PC-9 (cell line): ENCODE results near the gene PTPRT. TPM values are rescaled to one million over a fixed set of nuclear protein-coding genes. Genes with fewer than 3 reads are reported as not detected.

ENCODE experiments used
- BruUV-seq: library from RNA; stranded (reverse); fragments of 400-500 nt; replicated peaks from 2 replicates; lab custom pipeline; 2021; lab: Mats Ljungman, UMichigan
- CTCF ChIA-PET: fragments of 300-600 bp; sonication (Branson Sonifier 250); formaldehyde crosslinking; loops from one replicate; lab custom pipeline; 2022; ENCODE audit warnings: antibody characterized with exemption; lab: Charles Lee
- POLR2A ChIA-PET: fragments of 300-600 bp; sonication (Branson Sonifier 250); formaldehyde crosslinking; loops from one replicate; lab custom pipeline; 2022; ENCODE audit warnings: antibody characterized with exemption; ENCODE audit not compliant: unreplicated experiment; lab: Charles Lee
- DNase-seq, 2 experiments: peaks; one replicate each; pipeline versions ENCODE4 v3.0.0 to v3.0.0-alpha.2; 2015 to 2022; ENCODE audit warnings: mixed read lengths in 1 of 2
- H2AFZ ChIP-seq: fragments of 200-600 bp; sonication (generic); 2 replicates; pipeline ENCODE4 v1.8.1; 2017; ENCODE audit warnings: antibody characterized with exemption
- H3F3A ChIP-seq: fragments of 200-600 bp; sonication (generic); 2 replicates; pipeline ENCODE4 v1.8.1; 2017; ENCODE audit warnings: antibody characterized with exemption, mild to moderate bottlenecking, low read depth; ENCODE audit not compliant: insufficient read depth
- H3K27ac ChIP-seq: fragments of 200-600 bp; sonication (generic); 2 replicates; pipeline ENCODE4 v1.6.1; 2016; ENCODE audit warnings: mixed run types
- H3K27me3 ChIP-seq: fragments of 200-600 bp; sonication (generic); 2 replicates; pipeline ENCODE4 v1.6.1; 2016; ENCODE audit warnings: low read depth, mixed run types; ENCODE audit not compliant: insufficient read depth
- H3K36me3 ChIP-seq: fragments of 200-600 bp; sonication (generic); 2 replicates; pipeline ENCODE4 v1.6.1; 2016; ENCODE audit warnings: low read depth, mixed run types
- H3K4me1 ChIP-seq: fragments of 200-600 bp; sonication (generic); replicated peaks from 2 replicates; pipeline ENCODE4 v1.6.1; 2016; ENCODE audit warnings: mixed run types; ENCODE audit not compliant: insufficient read depth
- H3K4me2 ChIP-seq: fragments of 200-600 bp; sonication (generic); 2 replicates; pipeline ENCODE4 v1.6.1; 2017; ENCODE audit warnings: mixed run types
- H3K4me3 ChIP-seq: fragments of 200-600 bp; sonication (generic); 2 replicates; pipeline ENCODE4 v1.6.1; 2016; ENCODE audit warnings: mixed run types
- H3K79me2 ChIP-seq: fragments of 200-600 bp; sonication (generic); 2 replicates; pipeline ENCODE4 v1.6.1; 2017; ENCODE audit warnings: low read depth, mixed run types
- H3K9me2 ChIP-seq: fragments of 200-600 bp; sonication (generic); 2 replicates; pipeline ENCODE4 v1.8.1; 2017; ENCODE audit warnings: mild to moderate bottlenecking; ENCODE audit not compliant: insufficient read depth
- H3K9me3 ChIP-seq: fragments of 200-600 bp; sonication (generic); 2 replicates; pipeline ENCODE4 v1.8.1; 2016; ENCODE audit warnings: low read depth; ENCODE audit not compliant: insufficient read depth
- H4K20me1 ChIP-seq: fragments of 200-600 bp; sonication (generic); 2 replicates; pipeline ENCODE4 v1.8.1; 2017; ENCODE audit not compliant: insufficient read depth
- CTCF ChIP-seq: fragments of 200-600 bp; sonication (generic); conservative IDR thresholded peaks from 2 replicates; pipeline ENCODE4 v1.6.1; 2017; ENCODE audit warnings: mixed run types, antibody characterized with exemption, mild to moderate bottlenecking, moderate library complexity
- EZH2 ChIP-seq: fragments of 200-600 bp; sonication (generic); IDR thresholded peaks from 2 replicates; pipeline ENCODE4 v1.8.0; 2017; ENCODE audit warnings: antibody characterized with exemption, low read depth
- intact Hi-C: fragments of 100-400 bp; cut with micrococcal nuclease; formaldehyde crosslinking; loops from one replicate; pipeline ENCODE4 v1.10.0; 2022; ENCODE audit not compliant: unreplicated experiment
- total RNA-seq: library from RNA; stranded (reverse); gene quantifications from 2 replicates; pipeline ENCODE4 v1.2.3, GENCODE V29; 2021

The PTPRT gene
- total RNA-seq, 1 experiment from 2014 or later, result not detected

GRCh38 chr20:42873259-42873658 lies 316.4 kb downstream of the PTPRT start:
- intact Hi-C loops, result no loop called here
- Histone ChIP-seq H3K79me2 (no peaks in the 10 kb centered on the region), H3K9me3 (0 out of 2 replicates have a peak, but pooled peaks cover 4% of the 10 kb centered on the region), H3K27me3 (peaks cover 31% of the 10 kb centered on the region; the same call in 1 of the 2 replicates), H3K36me3 (no peaks in the 10 kb centered on the region), H3K4me3 (no peak overlapping the region), H3F3A (no peaks in the 10 kb centered on the region), H3K9me2 (no peaks in the 10 kb centered on the region), H4K20me1 (no peaks in the 10 kb centered on the region), H3K4me2 (no peak overlapping the region), H2AFZ (no peak overlapping the region), H3K27ac (no peak overlapping the region), H3K4me1 (no peaks in the 10 kb centered on the region)
- no peak for DNase-seq
- TF ChIP-seq CTCF (no peak), EZH2 (no peak)
- BruUV-seq, result no TSS peak
- ChIA-PET CTCF (no interaction called here), POLR2A (no interaction called here)

GRCh38 chr20:42864116-42864515 lies 325.6 kb downstream of the PTPRT start:
- Histone ChIP-seq H3K36me3 (no peaks in the 10 kb centered on the region), H3K4me1 (no peaks in the 10 kb centered on the region), H3K9me3 (no peaks in the 10 kb centered on the region), H4K20me1 (no peaks in the 10 kb centered on the region), H3K27me3 (peaks cover 3% of the 10 kb centered on the region; the same call in 1 of the 2 replicates), H3K4me3 (no peak overlapping the region), H3K4me2 (no peak overlapping the region), H3K9me2 (no peaks in the 10 kb centered on the region), H3K79me2 (no peaks in the 10 kb centered on the region), H2AFZ (no peak overlapping the region), H3F3A (no peaks in the 10 kb centered on the region), H3K27ac (no peak overlapping the region)
- TF ChIP-seq EZH2 (no peak), CTCF (no peak)
- ChIA-PET POLR2A (no interaction called here), CTCF (no interaction called here)
- intact Hi-C loops, result no loop called here
- DNase-seq, result no peak
- BruUV-seq, result no TSS peak

- Histone ChIP-seq H4K20me1 (no peaks in the 10 kb centered on the region), H3K36me3 (no peaks in the 10 kb centered on the region), H3K9me3 (no peaks in the 10 kb centered on the region), H3F3A (no peaks in the 10 kb centered on the region), H3K27ac (no peak overlapping the region), H3K9me2 (no peaks in the 10 kb centered on the region), H3K79me2 (no peaks in the 10 kb centered on the region), H3K4me3 (no peak overlapping the region), H2AFZ (no peak overlapping the region), H3K4me1 (no peaks in the 10 kb centered on the region), H3K27me3 (peaks cover 4% of the 10 kb centered on the region; the same call in 1 of the 2 replicates), H3K4me2 (no peak overlapping the region)
- TF ChIP-seq EZH2, result no peak
- TF ChIP-seq CTCF, result no peak
- ChIA-PET CTCF (no interaction called here), POLR2A (no interaction called here)
- BruUV-seq, result no TSS peak
- intact Hi-C loops, result no loop called here
- no peak for DNase-seq
These were observed 327.3 kb downstream of the PTPRT start for GRCh38 chr20:42862446-42862845.
